ENCODE measurements around the gene ASF1B.

DNA sequence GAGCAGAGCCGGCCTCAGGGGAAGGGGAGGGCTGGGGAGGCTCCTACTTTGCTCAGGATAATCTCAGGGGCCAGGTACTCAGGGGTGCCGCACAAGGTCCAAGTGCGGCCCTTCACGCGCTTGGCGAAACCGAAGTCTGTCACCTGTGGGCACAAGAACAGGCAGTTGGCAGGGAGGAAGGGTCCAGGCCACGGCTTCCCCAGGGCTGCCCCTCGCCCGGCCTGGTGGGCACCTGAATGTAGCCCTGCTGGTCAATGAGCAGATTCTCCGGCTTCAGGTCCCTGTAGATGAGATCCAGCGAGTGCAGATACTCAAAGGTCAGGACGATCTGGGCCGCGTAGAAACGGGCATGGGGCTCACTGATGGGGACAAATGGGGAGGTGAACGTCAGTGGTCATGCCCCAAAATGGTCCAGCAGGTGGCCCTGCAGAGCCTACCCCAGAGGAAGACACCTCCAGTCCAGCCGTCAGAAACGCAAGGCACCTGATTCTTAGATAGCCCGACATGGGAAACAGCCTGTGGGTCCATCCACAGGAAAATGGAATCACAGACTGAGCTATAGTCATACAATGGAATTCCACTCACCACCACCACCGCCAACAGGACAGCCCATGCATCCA is 38.7 kb downstream of the ASF1B start:
- TF ChIP-seq EP300 (IDR thresholded peaks at IDR 0.05; ENCODE audit: borderline replicate concordance) = no peak
- no peak for TF ChIP-seq YY1 (IDR thresholded peaks at IDR 0.05; ENCODE audit: low read depth)
- TF ChIP-seq, protein P1, sequence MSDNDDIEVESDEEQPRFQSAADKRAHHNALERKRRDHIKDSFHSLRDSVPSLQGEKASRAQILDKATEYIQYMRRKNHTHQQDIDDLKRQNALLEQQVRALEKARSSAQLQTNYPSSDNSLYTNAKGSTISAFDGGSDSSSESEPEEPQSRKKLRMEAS (IDR thresholded peaks at IDR 0.05) = no peak
- TF ChIP-seq CEBPB (IDR thresholded peaks at IDR 0.05) = no peak
- no peak for TF ChIP-seq CREB1 (IDR thresholded peaks at IDR 0.05; ENCODE audit: low read depth)
- TF ChIP-seq RAD21 (IDR thresholded peaks at IDR 0.05; ENCODE audit: low read depth) = peak; percentile 6; the same call in 1 of the 2 replicates
- TF ChIP-seq FOXM1 (IDR thresholded peaks at IDR 0.05; ENCODE audit: borderline replicate concordance, low read depth) = no peak
